Activated naive CD4-positive, alpha-beta T cell (primary cell): ENCODE measurements around the gene ZSCAN30.

ENCODE experiments used
- DNase-seq, 4 experiments: peaks; one replicate each; lab custom pipeline; 2025; lab: John Stamatoyannopoulos, UW

The ZSCAN30 gene

GRCh38 chr18:35290094-35290735 lies at the start of gene ZSCAN30:
TSS of gene ZSCAN30 (minus strand) at chr18:35290229. CDS start at chr18:35264352, 25,877 bp downstream.
- peak; percentile 89 to 95 (median 92) for DNase-seq

- no peak for DNase-seq
These were observed 47.3 kb upstream of the ZSCAN30 start for GRCh38 chr18:35337286-35337685.

GRCh38 chr18:35335866-35336265 lies 45.8 kb upstream of the ZSCAN30 start:
- no peak for DNase-seq

GRCh38 chr18:35334821-35335220 lies 44.8 kb upstream of the ZSCAN30 start:
- DNase-seq, result no peak

DNA sequence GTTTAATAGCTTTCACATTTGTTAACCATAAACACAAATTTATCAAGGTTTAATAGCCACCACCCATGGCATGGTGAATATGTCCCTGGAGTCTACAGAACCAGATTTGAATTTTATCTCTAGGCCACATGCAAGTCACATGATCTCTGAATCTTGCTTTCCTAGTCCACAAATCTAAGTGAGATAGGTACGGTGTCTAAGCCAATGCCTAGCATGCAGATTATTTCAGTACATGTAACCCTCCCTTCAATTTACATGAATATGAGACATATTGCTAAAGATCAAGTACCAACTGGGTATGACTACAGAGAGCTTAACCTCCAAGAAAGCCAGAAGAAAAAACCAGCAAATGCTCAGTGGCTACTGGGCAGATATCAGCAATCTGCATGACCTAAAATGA lies 44.2 kb upstream of the ZSCAN30 start:
- no peak for DNase-seq

- DNase-seq, result no peak
These were observed 41.5 kb upstream of the ZSCAN30 start for GRCh38 chr18:35331367-35332087.

DNA sequence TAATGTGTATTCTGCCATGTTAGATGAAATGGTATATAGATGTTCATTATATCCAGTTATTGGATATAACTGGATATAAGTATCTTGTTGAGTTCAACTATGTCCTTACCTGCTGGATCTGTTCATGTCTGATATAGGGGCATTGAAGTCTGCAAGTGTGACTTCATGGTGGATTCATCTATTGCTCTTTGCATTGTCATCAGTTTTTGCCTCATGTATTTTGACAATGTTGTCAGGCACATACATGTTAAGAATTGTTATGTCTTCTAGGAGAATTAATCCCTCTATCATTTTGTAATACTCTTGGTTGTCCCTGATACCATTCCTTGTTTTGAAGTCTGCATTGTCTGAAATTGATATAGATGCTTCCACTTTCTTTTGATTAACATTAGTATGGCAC lies 38.8 kb upstream of the ZSCAN30 start:
- no peak for DNase-seq

DNA sequence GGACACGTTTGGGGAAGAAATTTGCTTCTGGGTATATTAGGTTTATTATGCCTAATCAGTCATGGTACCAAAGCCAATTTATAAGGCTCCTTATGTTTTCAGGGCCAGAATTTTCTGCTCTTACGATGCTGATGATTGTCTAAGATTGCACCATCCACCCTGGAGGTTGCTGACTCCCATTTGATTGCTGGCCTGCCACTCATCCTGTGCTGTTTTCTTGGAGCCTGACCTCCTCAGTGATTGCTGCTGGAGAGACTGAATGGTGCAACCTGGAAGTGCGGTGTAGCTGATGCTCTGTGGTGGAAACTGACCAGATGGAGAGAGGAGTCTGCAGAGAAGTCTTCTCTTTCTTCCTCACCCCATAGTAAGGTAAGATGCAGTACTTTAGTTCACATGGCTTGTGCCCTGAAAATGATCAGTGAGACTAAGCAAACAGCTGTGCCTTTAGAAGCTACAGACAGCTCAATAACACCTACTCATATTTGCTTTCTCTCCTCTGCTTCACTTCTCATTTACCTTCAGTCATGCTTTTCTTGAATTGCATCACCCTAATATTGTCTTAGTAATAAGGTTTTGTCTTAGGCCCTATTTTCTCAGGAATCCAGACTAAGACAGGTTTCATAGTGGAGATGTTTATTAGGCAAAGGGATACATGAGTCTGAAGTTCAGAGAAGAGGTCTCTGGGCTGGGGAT lies 36.8 kb upstream of the ZSCAN30 start:
- DNase-seq, result no peak

DNA sequence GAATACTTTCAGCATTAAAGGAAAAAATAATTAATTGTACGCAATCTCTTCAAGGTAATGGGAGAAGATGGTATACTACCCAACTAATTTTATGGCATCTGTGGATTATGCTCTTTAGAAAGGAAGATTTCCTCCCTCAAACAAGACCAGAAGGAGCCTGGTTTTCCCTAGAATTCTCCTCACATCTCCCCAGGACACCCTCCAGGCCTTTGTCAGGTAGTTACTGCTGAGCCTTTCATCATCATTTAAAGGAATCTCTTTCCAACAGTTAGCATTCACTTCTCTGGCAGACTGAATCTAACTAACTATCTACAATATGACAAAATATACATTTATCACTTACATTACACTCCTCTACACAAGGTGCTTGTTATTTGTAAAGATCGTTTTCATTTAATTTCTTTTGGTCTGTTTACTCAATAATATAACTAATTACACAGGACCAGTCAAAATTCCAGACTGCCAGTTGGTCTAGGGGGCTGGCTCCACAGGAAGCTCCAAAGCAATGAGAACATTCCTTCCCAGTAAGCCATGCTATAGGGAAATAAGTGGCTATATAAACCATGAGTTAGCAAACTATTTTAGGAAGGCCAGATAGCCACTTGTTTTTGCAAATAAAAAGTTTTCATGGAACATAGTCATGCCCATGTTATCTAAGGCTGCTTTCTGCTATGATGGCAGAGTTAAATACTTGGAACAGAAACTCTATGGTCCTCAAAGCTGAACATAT lies 35.1 kb upstream of the ZSCAN30 start:
- no peak for DNase-seq

DNA sequence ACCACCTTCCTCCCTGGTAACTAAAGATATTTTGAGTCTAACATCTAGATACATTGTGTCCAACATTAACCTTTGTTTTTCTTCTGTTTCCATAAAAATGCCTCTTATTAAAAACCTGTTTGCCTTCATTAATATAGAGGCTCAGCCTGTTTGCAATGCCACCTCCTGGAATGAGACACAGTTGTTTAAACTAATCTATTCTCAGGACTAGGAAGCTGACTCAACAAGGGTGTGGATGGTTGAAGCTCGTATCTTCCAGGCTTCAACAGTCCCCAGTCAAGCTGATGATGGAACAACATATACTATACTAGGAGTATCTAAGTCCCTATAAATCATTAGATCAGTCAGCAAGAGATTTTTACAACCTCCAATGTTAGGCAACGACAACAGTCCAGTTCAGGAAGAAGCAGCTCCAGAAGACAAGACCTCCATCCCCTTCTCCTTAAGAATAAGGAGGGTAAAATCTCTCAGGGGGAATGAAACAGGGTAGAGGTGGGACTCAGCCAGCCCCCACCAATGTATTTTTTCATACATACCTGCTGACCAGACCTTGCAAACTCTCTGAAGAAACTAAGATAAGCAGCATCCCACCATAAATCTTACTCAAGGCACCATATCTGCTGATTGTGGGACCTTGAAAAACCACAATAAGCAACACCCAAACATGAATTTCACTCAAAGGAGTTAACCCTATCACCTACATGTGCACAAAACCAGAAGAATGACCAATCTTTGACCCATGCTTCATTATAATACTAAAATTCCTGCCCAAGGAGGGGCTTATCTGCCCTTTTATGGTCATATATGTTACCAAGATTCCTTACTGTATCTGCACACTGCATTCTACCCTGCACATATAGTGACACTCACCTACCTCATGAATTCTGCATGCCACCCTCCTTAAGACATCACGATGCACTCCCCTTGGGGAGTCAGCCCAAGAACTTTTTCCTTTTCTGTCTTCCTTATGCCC lies 32.7 kb upstream of the ZSCAN30 start:
- DNase-seq, result no peak

DNA sequence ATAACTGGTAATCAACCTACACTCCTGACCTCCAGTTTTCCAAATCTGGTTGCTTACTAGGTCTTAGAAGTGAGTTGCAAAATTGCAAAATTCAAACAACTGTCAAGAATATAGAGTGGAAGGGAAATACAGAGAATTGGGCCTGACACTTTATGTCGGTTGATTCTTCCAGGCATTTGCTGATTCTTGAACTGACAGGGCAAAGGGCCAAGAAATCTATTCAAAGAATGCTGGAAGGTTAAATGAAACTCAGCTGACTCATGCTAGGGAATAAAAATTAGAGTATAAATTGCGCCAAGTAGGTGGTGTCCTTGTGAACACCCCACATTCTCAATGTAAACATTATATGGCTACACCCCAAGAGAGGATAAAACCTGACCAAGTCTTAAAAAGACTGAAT lies 21.5 kb upstream of the ZSCAN30 start:
- no peak for DNase-seq

DNA sequence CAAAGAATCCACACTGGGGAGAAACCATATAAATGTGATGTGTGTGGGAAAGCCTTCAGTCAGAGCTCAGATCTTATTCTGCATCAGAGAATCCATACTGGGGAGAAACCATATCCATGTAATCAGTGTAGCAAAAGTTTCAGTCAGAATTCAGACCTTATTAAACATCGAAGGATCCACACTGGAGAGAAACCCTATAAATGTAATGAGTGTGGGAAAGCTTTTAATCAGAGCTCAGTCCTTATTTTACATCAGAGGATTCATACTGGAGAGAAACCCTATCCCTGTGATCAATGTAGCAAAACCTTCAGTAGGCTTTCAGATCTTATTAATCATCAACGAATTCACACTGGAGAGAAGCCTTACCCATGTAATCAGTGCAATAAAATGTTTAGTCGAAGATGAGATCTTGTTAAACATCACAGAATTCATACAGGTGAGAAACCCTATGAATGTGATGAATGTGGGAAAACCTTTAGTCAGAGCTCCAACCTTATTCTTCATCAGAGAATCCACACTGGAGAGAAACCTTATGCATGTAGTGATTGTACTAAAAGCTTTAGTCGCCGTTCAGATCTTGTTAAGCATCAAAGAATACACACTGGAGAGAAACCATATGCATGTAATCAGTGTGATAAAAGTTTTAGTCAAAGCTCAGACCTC lies 16.7 kb upstream of the ZSCAN30 start:
- DNase-seq, result no peak

GRCh38 chr18:35303610-35304009 lies 13.6 kb upstream of the ZSCAN30 start:
- DNase-seq, result no peak

- DNase-seq, result no peak
These were observed 6.0 kb upstream of the ZSCAN30 start for GRCh38 chr18:35296060-35296459.

GRCh38 chr18:35291166-35291565 lies 1.1 kb upstream of the ZSCAN30 start:
- DNase-seq, result no peak

DNA sequence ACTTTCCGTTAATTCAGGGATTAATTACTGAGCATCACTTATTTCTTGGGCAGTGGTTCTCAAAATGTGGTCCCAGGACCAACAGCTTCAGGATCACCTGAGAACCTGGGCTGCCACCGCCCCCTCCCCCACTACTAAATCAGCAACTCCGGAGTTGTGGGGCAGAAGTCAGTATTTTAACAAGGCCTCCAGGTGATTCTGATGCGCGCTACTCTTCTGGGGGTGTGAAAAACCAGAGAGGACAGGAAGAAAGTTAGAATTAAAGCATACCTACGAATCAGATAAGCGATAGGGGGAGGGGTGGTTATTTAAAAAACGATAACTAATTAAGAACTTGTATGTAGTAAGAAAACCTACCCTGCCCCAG lies 319 bp downstream of the ZSCAN30 start:
- DNase-seq, result peak in 2 of 4 experiments; percentile 3 to 41

DNA sequence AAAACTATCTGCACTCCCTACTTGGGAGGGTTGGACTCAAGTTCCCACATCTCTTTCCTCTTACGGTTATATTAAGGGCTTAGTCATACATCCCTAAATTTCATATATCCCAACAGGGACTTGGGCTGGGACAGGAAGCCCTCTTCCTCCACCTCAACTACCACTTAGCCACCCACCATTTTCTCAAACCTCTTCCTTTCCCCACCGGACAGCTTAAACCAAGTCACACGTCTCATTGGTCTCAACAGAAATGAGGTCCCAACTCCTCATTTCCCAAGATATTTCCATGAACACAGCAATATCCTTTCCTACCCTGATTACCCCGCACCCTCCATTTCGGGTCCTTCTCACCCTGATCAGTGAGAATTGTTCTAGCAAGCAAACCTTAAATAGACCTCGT lies 736 bp downstream of the ZSCAN30 start:
- DNase-seq, result no peak

DNA sequence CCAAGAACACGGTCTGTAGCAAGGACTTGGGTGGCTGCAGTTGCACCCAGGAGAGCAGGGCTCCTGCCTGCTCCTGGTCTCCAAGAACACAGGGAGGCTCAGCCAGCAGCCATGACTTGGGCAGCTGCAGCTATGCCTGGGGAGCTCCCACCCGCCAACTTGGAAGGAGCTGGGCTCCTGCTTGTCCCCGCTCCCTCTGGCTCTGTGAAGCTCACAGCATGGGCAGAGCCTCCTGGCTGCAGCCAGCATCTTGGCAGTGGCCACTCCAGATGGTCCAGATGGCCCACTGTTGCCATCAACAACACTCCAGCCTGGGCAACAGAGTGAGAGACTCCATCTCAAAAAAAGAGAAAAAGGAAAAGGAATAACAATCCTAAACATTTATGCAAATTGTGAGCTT lies 5.2 kb downstream of the ZSCAN30 start:
- DNase-seq, result no peak

GRCh38 chr18:35283923-35284794 lies 5.9 kb downstream of the ZSCAN30 start:
- no peak for DNase-seq

DNA sequence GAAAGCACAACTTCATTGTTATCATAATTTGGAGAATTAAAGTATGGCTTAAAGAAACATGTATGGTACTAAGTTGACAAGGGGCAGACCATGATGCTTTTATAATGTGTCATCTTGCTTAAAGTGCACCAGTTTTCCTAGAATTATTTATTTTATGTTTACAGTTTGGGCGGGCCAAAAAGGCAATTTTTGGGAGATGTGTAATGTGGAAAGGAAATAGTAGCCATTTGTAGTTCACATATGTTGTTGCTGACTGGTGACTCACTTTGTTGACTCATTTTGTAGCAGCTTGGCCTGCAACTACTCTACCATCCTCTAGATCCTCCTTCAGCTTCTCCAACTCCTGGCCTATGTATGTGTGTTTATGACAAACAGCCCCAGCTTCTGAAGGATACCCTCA lies 7.7 kb downstream of the ZSCAN30 start:
- DNase-seq, result no peak
